ENCODE data around the gene PCBD1. TPM values are rescaled to one million over a fixed set of nuclear protein-coding genes. Genes with fewer than 3 reads are reported as not detected.

The PCBD1 gene
- total RNA-seq, 1 experiment from 2014 or later: 39.7 TPM

GRCh38 chr10:70901276-70901878 lies 13.0 kb upstream of the PCBD1 start:
- Histone ChIP-seq H4K5ac (ENCODE audit: insufficient read length, low read depth, low read length) (no peak overlapping the region), H2AFZ (ENCODE audit: low read length) (no peak overlapping the region), H3K14ac (ENCODE audit: insufficient read depth, low read length) (no peak overlapping the region), H3K18ac (ENCODE audit: insufficient read length, low read depth, low read length) (no peak overlapping the region), H2BK15ac (ENCODE audit: low read depth, low read length) (no peak overlapping the region), H3K4me2 (ENCODE audit: insufficient read depth, insufficient read length, low read length) (no peak overlapping the region), H3K23me2 (ENCODE audit: insufficient read length, low read depth, low read length, poor library complexity, severe bottlenecking) (no peaks in the 10 kb centered on the region), H3K79me2 (ENCODE audit: insufficient read depth, low read length) (no peaks in the 10 kb centered on the region), H3K27ac (ENCODE audit: insufficient read length, low read depth, low read length) (no peak overlapping the region), H3K56ac (ENCODE audit: insufficient read length, low read depth, low read length) (no peak overlapping the region), H2BK5ac (ENCODE audit: insufficient read length, low read length) (no peak overlapping the region), H4K8ac (replicated peaks; ENCODE audit: insufficient read length, low read depth, low read length) (no peak overlapping the region), H3T11ph (ENCODE audit: low read length) (no peak overlapping the region), H3K4me1 (ENCODE audit: insufficient read depth, low read length) (no peaks in the 10 kb centered on the region), H3K9me3 (ENCODE audit: control insufficient read depth, low read depth, low read length) (no peaks in the 10 kb centered on the region), H4K91ac (ENCODE audit: insufficient read length, low read depth, low read length) (no peak overlapping the region), H2BK120ac (ENCODE audit: low read depth, low read length, poor library complexity, severe bottlenecking) (no peak overlapping the region), H3K79me1 (ENCODE audit: insufficient read depth, low read depth, low read length, poor library complexity, severe bottlenecking) (no peaks in the 10 kb centered on the region), H3K4ac (ENCODE audit: low read depth, low read length) (no peak overlapping the region), H3K27me3 (ENCODE audit: insufficient read depth, low read length) (no peaks in the 10 kb centered on the region), H2BK20ac (ENCODE audit: low read depth, low read length, poor library complexity, severe bottlenecking) (no peak overlapping the region), H2BK12ac (ENCODE audit: insufficient read length, low read depth, low read length) (no peak overlapping the region), H2AK5ac (ENCODE audit: insufficient read length, low read length) (no peak overlapping the region), H3K23ac (ENCODE audit: insufficient read length, low read depth, low read length) (no peak overlapping the region), H4K20me1 (ENCODE audit: control insufficient read depth, insufficient read depth, insufficient read length) (no peaks in the 10 kb centered on the region), H3K9ac (ENCODE audit: extremely low read depth, insufficient read length, low read length) (no peak overlapping the region)
- Mint-ChIP-seq H3K36me3 (ENCODE audit: insufficient read depth in 1 of 3, low read depth in 3 of 3) (no peaks in the 10 kb centered on the region), H3K27ac (no peak overlapping the region), H3K9me3 (no peaks in the 10 kb centered on the region), H3K4me3 (no peak overlapping the region), H3K4me1 (peaks cover 9 to 14% of the 10 kb centered on the region in 2 experiments), H3K27me3 (ENCODE audit: low read depth) (no peaks in the 10 kb centered on the region; the same call in 1 of the 2 replicates)
- TF ChIP-seq CTCF (conservative IDR thresholded peaks at IDR 0.05): no peak
- no peak for DNase-seq
- no CpG with 5 or more reads among the region's 13 CpGs for WGBS (ENCODE audit: extremely low coverage, insufficient read length, low lambda C conversion rate)

Data from H9 (cell line).